NCI-H774 (cell line): ENCODE data around the gene MAP4.

ENCODE experiments used
- DNase-seq: peaks from one replicate; lab custom pipeline; 2025; lab: John Stamatoyannopoulos, UW

Gene MAP4

DNA sequence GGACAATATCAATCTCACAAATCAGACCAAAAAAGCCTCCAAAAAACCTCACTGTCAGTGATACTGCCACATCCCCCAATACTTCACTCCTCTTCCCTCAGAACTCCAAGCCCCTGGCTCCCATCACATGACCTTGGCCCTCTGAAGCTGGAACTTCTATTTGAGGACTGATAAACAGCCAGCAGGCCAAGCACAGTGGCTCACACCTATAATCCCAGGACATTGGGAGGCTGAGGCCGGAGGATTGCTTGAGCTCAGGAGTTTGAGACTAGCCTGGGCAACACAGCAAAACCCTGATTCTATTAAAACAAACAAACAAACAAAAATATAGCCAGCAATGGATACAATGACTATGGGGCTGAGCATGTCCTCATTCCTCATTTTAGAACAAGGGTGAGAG, 55.2 kb downstream of the MAP4 start:
- DNase-seq: no peak

DNA sequence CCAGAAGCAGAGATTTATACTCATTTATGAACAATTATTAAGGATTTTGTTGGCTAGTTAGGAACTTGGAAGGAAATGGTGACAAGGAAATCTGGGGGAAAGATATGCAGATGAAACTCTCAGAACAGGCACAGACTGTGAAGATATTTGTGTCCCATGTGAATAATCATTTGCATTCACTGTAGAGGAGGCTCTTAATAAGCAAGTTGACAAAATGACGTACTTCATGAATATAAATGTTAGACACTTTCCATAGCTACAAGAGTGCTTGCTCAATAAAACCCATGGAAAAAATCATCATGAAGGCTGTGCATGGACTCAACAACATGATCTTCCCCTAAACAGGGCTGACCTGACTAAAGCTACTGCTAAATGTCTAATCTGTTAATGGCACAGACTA, 59.7 kb downstream of the MAP4 start:
- DNase-seq: no peak

DNA sequence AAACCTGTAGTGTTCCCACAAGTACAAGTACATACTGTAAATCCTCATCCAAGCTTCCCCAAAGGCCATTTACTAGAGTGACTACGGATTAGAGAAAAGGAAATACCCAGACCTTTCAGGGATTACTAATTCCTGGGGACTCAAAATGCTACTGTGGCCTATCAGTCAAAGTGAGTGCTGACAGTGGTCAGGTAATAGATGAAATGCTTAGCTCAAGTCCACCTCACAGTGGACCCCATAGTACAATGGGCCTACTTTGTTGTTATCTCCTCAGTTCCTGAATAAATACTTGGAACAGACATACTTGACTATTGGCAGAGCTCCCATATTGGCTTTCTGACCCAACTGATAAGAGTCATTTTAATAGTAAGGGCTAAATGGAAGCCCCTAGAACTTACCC, 61.6 kb downstream of the MAP4 start:
- no peak for DNase-seq

DNA sequence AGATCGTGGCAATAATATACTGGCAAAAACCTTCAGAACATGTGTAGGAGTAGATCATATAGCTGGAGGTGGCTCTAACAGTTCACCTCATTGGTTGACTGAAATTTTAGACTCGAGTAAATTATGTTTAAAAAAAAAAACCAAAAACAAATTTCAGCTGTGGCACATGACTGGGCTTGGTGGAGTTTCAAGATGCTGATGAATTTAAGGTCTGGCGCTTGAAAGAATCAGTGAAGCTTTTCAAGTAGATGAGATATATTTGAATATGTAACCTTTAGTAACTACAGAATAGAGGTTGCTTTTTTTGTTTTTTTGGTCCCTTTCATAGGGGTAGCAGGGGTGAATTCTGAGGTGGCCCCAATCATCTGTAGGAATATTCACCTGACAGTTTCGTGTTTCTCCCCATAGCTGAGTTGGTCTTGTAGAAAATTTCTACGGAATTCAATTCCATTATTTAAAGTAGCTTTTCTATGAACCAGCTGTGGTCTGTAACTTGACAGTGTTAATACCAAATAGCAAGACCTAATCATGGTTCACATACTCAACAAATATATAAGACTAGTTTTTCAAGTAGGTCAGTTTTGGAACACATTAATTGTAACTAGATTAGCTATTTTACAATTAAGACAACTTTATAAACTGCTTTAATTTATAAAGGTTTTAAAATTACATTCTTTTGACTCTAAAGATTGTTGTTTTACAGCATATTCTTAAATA, 65.6 kb downstream of the MAP4 start:
- DNase-seq: no peak

DNA sequence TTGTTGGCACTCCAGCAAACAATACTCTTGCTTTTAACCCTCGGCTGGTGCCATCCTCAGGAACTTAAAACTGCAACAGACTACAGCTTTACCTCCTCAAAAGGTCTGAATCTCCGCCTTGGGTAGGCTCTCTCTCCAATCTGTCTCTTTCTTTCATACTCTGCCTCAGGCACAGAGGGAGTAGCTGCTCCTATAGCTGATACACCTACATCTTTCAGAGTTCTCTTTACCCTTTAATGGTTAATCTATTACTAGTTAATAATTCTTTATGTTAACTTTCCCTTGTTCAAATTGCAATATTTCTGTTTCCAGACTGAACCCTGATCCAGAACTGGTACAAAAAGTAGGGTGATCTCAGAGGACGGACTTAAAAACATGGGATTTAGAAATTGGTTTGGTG, 66.2 kb downstream of the MAP4 start:
- DNase-seq: no peak

GRCh38 chr3:47940232-47940631, 76.0 kb downstream of the MAP4 start:
- no peak for DNase-seq

DNA sequence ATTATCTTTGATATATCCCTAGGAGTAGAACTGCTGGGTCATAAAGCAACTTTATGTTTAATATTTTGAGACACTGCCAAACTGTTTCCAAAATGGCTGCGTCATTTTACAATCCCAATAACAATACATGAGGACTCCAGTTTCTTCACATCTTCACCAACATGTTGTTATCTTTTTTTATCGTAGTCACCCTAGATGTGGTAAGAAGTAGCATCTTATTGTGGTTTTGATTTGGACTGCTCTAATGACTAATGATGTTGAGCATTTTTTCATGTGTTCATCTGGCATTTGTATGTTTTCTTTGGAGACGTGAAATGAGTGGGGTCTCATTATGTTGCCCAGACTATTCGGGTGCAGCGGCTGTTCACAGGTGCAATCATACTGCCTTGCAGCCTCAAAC, 83.8 kb downstream of the MAP4 start:
- no peak for DNase-seq

DNA sequence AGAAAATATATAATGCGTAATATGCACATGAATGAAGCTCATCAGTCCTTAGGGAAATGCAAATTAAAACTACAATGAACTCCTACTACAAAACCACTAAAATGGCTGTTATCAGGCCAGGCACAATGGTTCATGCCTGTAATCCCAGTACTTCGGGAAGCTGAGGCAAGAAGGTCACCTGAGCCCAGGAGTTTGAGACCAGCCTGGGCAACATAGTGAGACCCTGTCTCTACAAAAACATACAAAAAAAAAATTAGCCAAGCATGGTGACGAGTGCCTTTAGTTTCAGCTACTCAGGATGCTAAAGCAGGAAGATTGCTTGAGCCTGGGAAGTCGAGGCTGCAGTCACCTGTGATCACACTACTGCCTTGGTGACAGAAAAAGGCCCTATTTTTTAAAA, 85.2 kb downstream of the MAP4 start:
- DNase-seq: no peak

GRCh38 chr3:47916696-47917095, 99.5 kb downstream of the MAP4 start:
- no peak for DNase-seq

GRCh38 chr3:47916201-47916600, 100.0 kb downstream of the MAP4 start:
- no peak for DNase-seq

DNA sequence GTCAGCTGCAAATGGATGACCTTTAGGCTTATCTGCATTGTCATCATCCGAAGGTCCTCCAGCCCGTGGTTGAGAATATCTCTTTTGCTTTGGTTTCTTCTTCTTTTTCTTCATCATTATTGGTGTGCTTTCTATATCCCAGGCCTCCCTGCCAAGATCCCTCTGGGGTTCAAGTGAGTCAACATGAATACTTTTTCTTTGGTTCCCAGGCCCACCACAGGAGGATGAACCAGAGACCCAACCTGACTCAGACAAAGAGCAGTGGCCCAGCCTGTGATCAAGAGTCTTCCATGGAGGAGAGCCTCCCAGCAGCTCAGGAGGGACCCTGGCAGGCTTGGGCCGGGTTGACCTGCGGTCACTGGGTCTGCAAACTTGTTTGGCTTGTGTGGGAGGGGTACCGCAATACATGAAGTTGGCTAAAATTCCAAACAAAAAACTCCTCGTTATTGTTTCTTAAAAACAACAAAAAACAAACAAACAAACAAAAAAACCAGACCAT, 104.2 kb downstream of the MAP4 start:
- DNase-seq: no peak

GRCh38 chr3:47910777-47911440, 105.3 kb downstream of the MAP4 start:
- DNase-seq: no peak

DNA sequence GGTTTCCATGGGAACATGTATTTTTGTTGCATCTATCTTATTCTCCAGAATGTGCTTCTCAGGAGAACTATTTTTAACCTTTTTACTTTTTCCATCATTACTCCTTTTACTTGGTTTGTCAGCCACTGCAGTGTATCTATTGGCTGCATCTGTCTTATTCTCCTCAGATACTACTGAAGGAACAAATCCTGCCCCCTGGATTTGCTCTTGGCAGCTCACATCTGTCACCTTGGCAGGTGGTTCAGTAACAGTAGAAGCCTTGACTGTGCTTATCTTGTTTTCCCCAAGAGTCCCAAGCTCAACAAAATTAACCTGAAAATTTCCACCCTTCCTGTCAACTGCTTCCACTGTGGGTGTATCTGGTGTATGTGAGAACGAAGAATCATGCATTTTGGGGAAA, 106.0 kb downstream of the MAP4 start:
- no peak for DNase-seq

DNA sequence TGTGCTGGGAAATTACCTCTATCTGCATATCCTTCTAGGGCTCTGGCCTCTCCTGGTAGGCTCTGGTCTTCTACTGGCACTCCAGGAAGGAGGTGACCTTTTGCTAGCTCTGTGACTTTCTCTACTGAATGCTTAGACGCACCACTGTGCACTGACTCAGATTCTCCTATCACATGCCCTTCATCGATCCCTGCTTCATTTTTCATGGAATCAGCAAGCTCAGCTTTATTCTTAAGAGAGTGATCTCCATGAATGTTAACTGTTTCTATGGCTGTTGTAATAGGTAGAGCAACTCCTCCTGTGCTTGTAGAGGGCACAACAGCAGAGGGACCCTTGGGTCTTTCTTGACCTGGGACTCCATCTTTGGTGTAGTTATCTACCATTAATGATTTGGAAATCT, 106.6 kb downstream of the MAP4 start:
- no peak for DNase-seq

GRCh38 chr3:47908744-47909143, 107.5 kb downstream of the MAP4 start:
- no peak for DNase-seq

DNA sequence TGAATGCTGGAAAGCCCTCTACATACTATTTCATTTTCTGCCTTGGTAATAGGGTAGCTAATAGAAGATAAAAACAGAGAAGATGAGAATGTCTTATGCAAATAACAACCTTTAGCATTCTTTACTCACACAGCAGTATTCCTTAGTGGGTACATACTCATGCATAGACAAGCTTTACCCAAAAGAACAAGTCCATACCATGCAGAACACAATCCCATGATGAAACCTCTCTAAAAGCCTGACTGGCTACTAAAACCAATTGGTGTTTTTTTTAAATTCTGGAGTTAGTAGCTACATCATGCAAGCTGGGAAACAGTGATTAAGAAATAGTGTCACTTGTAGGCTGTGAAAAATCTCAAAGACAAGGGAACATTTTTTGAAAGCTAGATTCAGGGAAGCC, 108.4 kb downstream of the MAP4 start:
- DNase-seq: no peak

- DNase-seq: no peak
Observed at GRCh38 chr3:47902746-47903145, 113.5 kb downstream of the MAP4 start.

DNA sequence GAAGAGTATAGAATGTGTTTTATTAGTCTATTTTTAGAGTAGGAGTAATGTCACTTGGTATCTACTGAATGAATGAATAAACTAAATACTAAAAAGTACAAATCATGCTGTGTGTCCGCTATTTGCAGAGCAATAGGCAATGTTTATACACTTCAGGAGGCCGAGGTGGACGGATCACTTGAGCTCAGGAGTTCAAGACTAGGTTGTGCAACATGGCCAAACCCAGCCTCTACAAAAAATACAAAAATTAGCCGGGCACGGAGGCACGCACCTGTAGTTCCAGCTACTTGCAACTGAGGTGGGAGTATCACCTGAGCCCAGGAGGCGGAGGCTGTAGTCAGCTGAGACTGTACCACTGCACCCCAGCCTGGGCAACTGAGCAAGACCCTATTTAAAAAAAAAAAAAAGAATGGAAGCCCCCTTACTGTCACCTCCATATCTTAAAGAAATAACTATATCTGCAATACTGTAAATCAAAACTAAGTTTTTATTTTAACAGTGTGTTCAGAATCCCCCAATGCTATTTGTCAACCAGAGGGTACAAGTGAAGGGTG, 114.9 kb downstream of the MAP4 start:
- no peak for DNase-seq

DNA sequence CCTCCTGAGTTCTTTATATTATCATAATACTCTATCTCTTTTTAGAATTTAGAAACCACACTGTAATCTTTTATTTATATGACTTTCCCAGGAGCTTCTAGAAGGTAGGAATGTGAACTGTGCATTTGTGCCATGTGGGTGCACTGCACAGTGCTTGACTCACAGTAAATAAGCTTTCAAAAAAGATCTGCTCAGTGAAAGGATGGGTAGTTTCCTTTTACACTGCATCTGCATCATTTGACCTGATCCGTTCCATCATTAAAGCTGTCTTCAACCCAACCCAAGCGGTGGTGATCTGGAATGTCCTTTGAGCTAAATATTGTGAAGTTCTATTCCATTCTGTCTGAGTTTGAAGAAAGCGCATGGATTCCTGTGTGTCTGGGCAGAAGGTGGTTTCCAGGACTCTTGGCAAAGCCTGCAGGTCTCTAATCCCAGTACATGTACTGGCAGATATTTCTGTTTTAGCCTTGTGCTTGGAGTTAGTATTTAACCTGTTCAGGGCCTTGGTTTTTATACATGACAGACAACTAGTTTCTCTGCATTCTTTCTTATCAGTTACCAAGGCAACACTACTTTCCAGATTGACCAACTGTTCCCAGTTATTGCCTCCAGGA, 116.6 kb downstream of the MAP4 start:
- DNase-seq: no peak

GRCh38 chr3:47897954-47898353, 118.3 kb downstream of the MAP4 start:
- no peak for DNase-seq

- DNase-seq: no peak
Observed at GRCh38 chr3:47896736-47897135, 119.5 kb downstream of the MAP4 start.

DNA sequence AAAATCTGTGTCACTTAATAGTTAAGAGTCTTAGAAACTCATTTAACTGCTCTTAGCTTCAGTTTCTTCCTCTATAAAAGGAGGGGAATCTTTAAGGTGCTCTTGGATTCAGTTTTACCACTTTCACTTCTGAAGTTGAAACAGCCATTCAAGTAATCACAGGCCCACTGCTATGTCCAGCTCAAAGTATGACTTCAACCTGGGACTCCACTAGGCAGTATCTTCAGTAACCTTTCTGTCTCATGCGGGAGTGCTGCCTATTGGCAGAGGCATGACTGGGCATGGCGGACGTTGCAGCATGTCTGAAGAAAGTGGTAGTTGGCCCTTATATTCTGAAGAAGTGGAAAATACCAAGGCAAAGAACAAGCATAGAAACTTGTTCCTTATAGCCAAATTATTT, 121.0 kb downstream of the MAP4 start:
- no peak for DNase-seq
